Right lobe of liver (tissue), 4 donors: ENCODE data around the gene TOB2.

Source experiments
- CTCF ChIP-seq, 4 donors: fragments of 200-600 bp in 3 of 4; fragments of 450-650 bp in 1 of 4; IDR thresholded peaks; one replicate each; pipeline versions ENCODE4 v1.5.1 to v1.8.0; 2016 to 2022; ENCODE audit warnings: antibody characterized with exemption in 4 of 4, mild to moderate bottlenecking in 2 of 4
- POLR2A ChIP-seq: fragments of 450-650 bp; IDR thresholded peaks from one replicate; pipeline ENCODE4 v1.6.1; 2017; ENCODE audit warnings: antibody characterized with exemption, mild to moderate bottlenecking
- donor health status: DM: no; HTN: no; CAD: no.
- donor health status: DM: no; HTN: no; CAD: no.
- donor health status: DM: no; HTN: yes; CAD: no.

- no peak for TF ChIP-seq POLR2A
- TF ChIP-seq CTCF (IDR thresholded peaks at IDR 0.05): no peak
Observed at GRCh38 chr22:41470886-41471285, 24.3 kb upstream of the TOB2 start.
